Dendritic cell treated with granulocyte-macrophage colony-stimulating factor and Interleukin-4, amounts not matched to agents 40 ng/mL and 50 ng/mL, for 4 days (primary cell): ENCODE measurements around the gene UBE2V1.
"Not testable (repeated sequence)": the region's sequence is repeated elsewhere in the genome, so short reads cannot be mapped to it uniquely, and the experiment has no call there.

Source experiments
- H3K27ac Mint-ChIP-seq: one replicate; pipeline ENCODE4 v1.8.0; 2022; ENCODE audit warnings: mild to moderate bottlenecking, mixed read lengths
- H3K27me3 Mint-ChIP-seq: one replicate; pipeline ENCODE4 v1.8.0; 2022; ENCODE audit warnings: mild to moderate bottlenecking, mixed read lengths
- H3K36me3 Mint-ChIP-seq: one replicate; pipeline ENCODE4 v1.8.0; 2022; ENCODE audit warnings: low read depth, mixed read lengths
- H3K4me1 Mint-ChIP-seq: one replicate; pipeline ENCODE4 v1.8.0; 2022; ENCODE audit warnings: low read depth, mixed read lengths
- H3K4me3 Mint-ChIP-seq: one replicate; pipeline ENCODE4 v1.8.0; 2022; ENCODE audit warnings: mild to moderate bottlenecking, moderate library complexity, mixed read lengths
- H3K9me3 Mint-ChIP-seq: one replicate; pipeline ENCODE4 v1.8.0; 2022; ENCODE audit warnings: mixed read lengths
- intact Hi-C: fragments of 100-400 bp; cut with micrococcal nuclease; formaldehyde crosslinking; loops from one replicate; pipeline ENCODE4 v1.15.0; 2022

The UBE2V1 gene

DNA sequence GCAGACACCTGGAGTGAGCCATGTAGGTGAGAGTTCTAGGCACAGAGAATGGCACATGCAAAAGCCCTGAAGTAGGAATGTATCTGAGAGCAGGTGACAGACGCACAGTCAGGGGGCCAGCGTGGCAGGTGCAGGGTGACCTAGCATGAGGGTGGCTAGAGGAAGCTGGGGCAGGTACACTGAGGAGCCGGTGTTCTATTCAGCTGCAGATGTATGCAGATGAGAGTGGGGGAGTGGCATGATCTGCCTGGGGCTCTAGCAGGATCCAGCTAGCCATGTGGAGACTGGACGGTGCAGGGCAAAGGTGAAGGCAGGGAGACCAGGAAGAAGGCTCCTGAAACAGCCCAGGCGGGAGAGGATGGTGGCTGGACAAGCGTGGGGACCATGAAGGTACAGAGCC, 29.9 kb upstream of the UBE2V1 start:
- peaks cover 71% of the 10 kb centered on the region for H3K36me3 Mint-ChIP-seq
- intact Hi-C loops: no loop called here
- H3K27ac Mint-ChIP-seq: peak overlapping the region; percentile 19
- H3K4me1 Mint-ChIP-seq: peaks cover 77% of the 10 kb centered on the region
- H3K27me3 Mint-ChIP-seq: no peaks in the 10 kb centered on the region
- no peaks in the 10 kb centered on the region for H3K9me3 Mint-ChIP-seq
- H3K4me3 Mint-ChIP-seq: no peak overlapping the region

DNA sequence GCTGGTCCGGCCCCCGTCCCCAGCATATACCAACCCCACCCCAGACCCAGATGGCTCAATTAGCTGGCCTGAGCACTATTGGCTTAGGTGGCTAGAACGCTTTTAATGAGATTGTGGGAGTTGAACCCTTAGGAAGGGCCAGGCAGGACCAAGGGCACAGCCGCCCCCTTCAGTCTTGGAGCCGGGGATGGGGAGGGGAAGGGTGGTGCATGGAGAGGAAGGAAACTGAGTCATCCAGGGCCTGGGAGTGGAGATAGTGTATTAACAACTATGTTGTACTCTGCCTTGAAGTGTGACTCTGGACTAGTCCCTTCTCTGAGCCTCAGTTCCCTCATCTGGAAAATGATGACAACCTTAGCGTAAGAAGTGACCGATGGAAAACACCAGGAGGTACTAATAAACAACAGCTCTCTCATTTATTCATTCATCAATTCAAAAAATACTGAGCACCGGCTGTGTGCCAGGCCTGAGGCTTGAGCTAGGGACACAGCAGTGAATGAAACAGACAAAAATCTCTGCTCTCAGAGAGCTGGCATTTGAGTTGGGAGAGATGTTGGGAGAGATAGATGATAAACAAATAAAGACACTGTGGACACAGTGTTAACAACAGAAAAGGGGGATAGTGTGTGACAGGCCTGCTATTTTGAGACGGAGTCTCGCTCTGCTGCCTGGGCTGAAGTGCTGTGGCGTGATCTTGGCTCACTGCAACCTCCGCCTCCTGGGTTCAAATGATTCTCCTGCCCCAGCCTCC, 29.0 kb upstream of the UBE2V1 start:
- peaks cover 77% of the 10 kb centered on the region for H3K4me1 Mint-ChIP-seq
- intact Hi-C loops: no loop called here
- H3K4me3 Mint-ChIP-seq: no peak overlapping the region
- no peaks in the 10 kb centered on the region for H3K9me3 Mint-ChIP-seq
- no peaks in the 10 kb centered on the region for H3K27me3 Mint-ChIP-seq
- peaks cover 76% of the 10 kb centered on the region for H3K36me3 Mint-ChIP-seq
- no peak overlapping the region for H3K27ac Mint-ChIP-seq

DNA sequence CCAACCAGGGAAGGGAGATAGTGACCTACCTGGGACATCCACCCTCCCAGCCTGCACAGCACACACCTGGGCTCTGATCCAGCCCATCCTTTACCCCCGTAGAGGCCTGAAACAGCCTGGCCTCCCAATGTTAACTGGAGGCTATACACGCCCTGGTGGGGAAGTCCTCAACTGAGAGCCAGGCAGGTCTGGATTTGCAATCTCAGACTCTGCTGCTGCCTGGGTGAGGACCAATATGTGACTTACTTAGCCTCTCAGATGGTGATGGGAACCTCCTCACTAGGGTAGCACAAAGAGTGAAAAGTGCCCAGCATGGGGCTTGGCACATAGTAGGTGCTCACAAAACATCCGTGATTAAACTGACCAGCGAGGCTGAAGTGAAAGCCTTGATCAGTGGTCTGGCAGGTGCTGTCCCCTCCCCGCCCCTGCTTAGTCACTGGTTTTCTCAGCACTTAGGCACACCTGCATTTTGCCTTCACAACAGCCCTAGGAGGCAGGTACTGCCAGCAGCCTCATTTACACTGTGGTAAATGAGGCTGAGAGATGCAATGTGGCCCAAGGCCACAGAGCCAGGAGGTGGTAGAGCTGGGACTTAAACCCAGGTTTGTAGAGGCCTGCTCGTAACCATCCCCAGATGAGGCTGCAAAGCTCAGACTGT, 28.2 kb upstream of the UBE2V1 start:
- Mint-ChIP-seq H3K4me1 (peaks cover 70% of the 10 kb centered on the region), H3K27ac (no peak overlapping the region), H3K36me3 (peaks cover 80% of the 10 kb centered on the region), H3K4me3 (no peak overlapping the region), H3K27me3 (no peaks in the 10 kb centered on the region), H3K9me3 (no peaks in the 10 kb centered on the region)
- intact Hi-C loops: no loop called here

DNA sequence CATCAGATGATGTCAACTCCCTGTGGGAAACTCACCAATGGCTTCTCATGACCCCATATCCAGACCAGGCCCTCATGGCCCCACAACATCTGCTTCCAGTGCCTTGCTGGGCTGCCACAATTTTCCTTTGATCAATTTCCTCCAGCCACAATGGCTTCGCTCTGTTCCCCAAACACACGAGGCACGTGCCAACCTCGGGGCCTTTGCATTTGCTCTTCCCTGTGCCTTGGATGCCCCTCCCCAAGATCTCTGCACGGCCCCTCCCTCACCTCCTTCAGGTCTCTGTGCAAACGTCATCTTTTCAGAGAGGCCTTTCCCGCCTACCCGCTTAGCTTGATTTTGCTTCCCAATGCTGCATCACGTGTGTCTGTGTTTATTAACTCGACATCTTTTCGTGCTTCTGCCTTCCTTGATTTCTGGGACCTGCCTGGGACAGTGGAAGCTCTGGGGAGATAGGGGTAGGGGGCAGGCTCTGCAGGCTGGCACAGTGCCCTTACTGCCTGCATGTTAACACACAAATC, 27.4 kb upstream of the UBE2V1 start:
- H3K4me1 Mint-ChIP-seq: peaks cover 65% of the 10 kb centered on the region
- H3K4me3 Mint-ChIP-seq: no peak overlapping the region
- H3K27ac Mint-ChIP-seq: no peak overlapping the region
- intact Hi-C loops: no loop called here
- no peaks in the 10 kb centered on the region for H3K27me3 Mint-ChIP-seq
- peaks cover 83% of the 10 kb centered on the region for H3K36me3 Mint-ChIP-seq
- no peaks in the 10 kb centered on the region for H3K9me3 Mint-ChIP-seq

DNA sequence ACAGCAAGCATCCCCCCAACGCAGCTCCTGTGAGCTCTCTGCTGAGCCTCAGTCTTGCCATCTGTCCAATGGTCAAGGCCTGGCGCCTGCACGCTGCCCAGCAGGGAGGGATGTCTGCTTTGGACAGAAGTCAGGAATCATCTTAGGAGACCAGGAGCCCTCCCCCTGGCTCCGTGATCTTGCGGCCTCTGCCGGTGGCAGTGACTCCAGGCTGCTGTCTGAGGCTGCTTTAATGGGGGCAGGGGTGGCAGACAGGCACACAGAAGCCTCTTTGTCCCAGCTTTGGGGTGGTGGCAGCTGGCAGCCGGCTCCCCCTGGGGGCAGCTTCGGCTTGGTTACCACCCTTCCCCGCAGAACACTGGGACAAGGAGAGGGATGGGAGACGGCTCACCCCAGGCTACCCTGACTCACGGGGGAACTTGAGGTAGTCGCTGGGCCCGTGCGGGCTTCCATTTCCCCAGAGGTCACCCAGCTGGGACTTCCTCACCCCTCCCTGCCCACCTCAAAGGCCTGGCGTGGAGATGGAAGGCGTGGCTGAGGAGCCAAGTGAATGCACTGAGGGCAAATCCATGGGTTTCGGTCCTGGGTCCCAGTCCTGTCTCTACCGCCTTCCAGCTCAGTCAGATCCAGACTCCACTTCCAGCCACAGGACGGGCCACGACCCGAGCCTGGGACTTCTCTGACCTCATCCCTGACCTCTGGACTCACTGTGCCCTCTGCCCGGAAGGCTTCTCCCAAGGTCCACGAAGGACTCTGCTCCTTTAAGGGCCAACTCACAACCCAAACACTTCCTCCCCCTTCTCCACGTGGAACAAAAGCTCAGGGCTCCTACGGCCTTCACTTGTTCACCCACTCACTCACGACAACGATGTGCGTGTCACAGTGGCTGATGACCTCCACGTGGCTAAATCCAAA, 25.8 kb upstream of the UBE2V1 start:
- no peak overlapping the region for H3K4me3 Mint-ChIP-seq
- H3K27ac Mint-ChIP-seq: peak overlapping the region; percentile 77
- no peaks in the 10 kb centered on the region for H3K27me3 Mint-ChIP-seq
- intact Hi-C loops: no loop called here
- H3K36me3 Mint-ChIP-seq: peaks cover 98% of the 10 kb centered on the region
- no peaks in the 10 kb centered on the region for H3K9me3 Mint-ChIP-seq
- peaks cover 74% of the 10 kb centered on the region for H3K4me1 Mint-ChIP-seq

DNA sequence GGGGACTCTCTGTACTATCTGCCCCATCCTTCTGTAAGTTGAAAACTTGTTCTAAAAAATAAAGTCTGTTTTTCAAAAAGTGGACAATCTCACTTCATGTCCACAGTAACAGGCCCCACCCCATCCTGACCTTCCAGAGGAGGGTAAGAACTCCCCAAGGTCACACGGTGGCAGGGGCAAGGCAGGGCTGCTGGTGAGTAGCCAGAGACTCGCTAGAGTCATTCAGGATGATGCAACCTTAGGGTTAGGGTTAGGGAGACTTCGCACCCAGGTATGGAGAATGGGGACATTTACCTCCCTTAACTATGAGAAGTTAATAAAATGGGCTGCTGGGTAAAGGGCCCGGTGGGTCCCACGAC, 25.1 kb upstream of the UBE2V1 start:
- Mint-ChIP-seq H3K27ac (peak overlapping the region; percentile 77), H3K27me3 (no peaks in the 10 kb centered on the region), H3K9me3 (no peaks in the 10 kb centered on the region), H3K4me1 (peaks cover 76% of the 10 kb centered on the region), H3K4me3 (no peak overlapping the region), H3K36me3 (peaks cover 98% of the 10 kb centered on the region)
- intact Hi-C loops: no loop called here

DNA sequence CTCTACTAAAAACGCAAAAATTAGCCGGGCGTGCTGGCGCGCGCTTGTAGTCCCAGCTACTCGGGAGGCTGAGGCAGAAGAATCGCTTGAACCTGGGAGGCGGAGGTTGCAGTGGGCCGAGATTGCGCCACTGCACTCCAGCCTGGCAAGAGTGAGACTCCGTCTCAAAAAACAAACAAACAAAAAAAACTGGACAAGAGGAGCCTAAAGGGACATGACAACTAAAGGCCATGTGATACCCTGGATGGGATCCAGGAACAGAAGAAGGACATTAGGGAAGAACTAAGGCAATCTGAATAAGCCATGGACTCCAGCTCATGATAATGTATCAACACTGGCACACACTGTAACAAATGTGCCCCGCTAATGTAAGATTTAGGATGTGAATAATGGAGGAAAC, 24.8 kb upstream of the UBE2V1 start:
- H3K9me3 Mint-ChIP-seq, H3K27me3 Mint-ChIP-seq, H3K4me3 Mint-ChIP-seq, intact Hi-C loops: not testable (repeated sequence)
- peaks cover 74% of the 10 kb centered on the region for H3K4me1 Mint-ChIP-seq
- peak overlapping the region; percentile 77 for H3K27ac Mint-ChIP-seq
- peaks cover 98% of the 10 kb centered on the region for H3K36me3 Mint-ChIP-seq

DNA sequence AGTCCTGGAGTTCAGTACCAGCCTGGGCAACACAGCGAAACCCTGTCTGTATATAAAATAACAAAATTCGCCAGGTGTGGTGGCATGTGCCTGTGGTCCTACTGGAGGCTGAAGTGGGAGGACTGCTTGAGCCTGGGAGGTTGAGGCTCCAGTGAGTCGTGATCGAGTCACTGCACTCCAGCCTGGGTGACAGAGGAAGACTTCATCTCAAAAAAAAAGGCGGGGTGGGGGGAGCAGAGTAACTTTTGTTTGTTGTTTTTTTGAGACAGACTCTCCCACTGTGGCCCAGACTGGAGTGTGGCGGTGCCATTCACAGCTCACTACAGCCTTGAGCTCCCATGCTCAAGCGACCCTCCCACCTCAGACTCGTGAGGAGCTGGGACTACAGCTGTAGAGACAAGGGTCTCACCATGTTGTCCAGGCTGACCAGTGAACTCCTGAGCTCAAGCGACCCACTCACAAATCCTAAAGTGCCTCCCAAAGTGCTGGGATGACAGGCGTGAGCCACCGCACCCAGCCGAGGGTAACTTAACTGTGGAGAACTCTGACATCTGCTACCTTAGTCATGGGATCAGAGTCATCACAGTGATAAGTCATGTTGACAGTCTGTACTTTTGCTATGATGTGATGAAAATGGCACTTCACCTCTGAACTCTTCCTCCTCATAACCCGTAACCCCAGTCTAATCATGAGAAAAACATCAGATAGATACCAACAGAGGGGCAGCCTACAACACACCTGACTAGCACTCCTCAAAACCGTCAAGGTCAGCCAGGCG, 24.1 kb upstream of the UBE2V1 start:
- Mint-ChIP-seq H3K4me3 (no peak overlapping the region), H3K36me3 (peaks cover 98% of the 10 kb centered on the region), H3K4me1 (peaks cover 73% of the 10 kb centered on the region), H3K27me3 (no peaks in the 10 kb centered on the region), H3K9me3 (no peaks in the 10 kb centered on the region), H3K27ac (peak overlapping the region; percentile 77)
- intact Hi-C loops: no loop called here

DNA sequence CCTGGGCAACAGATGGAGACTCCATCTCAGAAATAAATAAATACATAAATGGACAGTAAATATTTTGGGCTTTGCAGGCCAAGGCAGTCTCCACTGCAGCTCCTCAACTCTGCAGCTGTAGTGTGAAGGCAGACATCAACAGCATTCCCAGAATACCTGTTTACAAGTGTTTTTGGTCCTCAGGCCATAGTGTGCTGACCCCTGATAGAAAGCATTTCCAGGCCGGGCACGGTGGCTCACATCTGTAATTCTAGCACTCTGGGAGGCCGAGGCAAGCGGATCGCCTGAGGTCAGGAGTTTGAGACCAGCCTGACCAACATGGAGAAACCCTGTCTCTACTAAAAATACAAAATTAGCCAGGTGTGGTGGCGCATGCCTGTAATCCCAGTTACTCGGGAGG, 22.2 kb upstream of the UBE2V1 start:
- H3K9me3 Mint-ChIP-seq, H3K4me3 Mint-ChIP-seq, H3K27me3 Mint-ChIP-seq, H3K27ac Mint-ChIP-seq, intact Hi-C loops: not testable (repeated sequence)
- Mint-ChIP-seq H3K4me1 (peaks cover 69% of the 10 kb centered on the region), H3K36me3 (peaks cover 98% of the 10 kb centered on the region)

DNA sequence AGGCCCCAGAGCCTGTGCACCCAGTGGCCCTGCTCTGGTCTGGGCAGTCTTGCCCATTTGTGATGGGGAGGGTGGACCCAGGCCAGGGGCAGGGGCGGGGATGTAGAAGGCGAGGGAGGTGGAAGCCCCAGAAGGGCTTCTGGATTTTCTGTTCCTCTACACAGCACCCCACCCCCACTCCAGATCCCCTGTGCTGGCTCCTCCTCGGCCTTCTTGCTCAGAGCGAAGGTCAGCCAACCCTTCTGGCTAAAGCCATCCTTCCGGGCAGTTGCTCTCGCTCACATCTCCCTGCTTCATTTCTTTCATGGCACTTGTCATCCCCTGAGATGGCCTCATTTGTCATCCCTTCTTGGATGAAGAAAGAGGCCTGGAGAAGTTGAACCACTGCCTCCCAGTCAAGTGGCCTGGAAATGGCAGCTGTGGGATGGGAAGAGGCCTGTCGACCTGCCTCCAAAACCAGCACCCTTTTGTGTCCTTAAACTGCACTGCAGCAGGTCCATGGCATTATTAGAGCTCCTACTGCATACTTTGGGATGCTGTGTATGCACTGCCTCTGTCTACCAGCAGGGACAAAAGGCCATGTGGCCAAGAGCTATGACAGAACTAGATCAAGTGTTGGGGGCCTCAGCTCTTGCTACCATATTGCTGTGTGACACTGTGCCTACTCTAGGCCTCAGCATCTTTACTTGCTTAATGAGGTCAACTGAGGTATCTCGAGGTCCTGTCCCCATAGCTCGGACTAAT, 20.7 kb upstream of the UBE2V1 start:
- Mint-ChIP-seq H3K27ac (no peak overlapping the region), H3K4me3 (no peak overlapping the region), H3K9me3 (no peaks in the 10 kb centered on the region), H3K36me3 (peaks cover 98% of the 10 kb centered on the region), H3K4me1 (peaks cover 57% of the 10 kb centered on the region), H3K27me3 (no peaks in the 10 kb centered on the region)
- intact Hi-C loops: no loop called here

DNA sequence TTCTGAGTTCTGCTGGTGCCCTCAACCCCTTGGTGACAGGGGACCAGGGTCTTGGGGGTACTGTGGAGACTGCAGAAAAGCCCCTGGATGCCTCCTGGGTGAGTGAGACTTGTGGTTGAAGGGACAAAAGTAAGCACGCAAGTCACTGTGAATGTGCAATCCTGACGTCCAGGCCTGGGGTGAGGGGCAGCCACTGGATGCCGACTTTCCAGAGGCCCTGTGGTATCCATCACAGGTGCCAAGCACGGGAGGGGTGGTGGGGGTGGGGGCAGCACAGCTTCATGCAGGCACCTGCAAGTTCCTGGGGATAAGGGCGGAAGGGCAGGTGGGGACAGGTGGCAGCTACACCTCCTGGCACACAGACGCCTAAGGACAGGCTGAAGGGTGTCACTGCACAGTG, 20.1 kb upstream of the UBE2V1 start:
- Mint-ChIP-seq H3K9me3 (no peaks in the 10 kb centered on the region), H3K27ac (no peak overlapping the region), H3K27me3 (no peaks in the 10 kb centered on the region), H3K36me3 (peaks cover 98% of the 10 kb centered on the region), H3K4me3 (no peak overlapping the region), H3K4me1 (peaks cover 51% of the 10 kb centered on the region)
- intact Hi-C loops: no loop called here

DNA sequence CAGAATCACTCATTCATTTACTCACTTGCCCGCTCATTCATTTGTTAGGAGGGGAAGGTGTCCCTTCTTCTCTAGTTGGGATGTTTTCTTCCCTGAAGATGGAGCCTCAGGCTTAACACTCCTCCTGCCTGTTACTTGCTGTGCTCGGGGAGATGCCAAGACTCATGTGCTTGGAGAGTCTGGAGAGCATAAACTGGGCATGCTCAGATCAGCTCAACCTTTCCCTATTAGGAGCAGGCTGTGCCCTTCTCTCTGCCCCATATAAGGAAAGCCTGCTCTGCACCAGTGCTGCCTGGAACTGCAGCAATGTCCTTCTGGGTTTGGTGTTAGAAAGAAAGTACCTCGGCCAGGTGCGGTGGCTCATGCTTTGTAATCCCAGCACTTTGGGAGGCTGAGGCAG, 18.0 kb upstream of the UBE2V1 start:
- no peaks in the 10 kb centered on the region for H3K9me3 Mint-ChIP-seq
- peaks cover 97% of the 10 kb centered on the region for H3K36me3 Mint-ChIP-seq
- no peaks in the 10 kb centered on the region for H3K27me3 Mint-ChIP-seq
- no peak overlapping the region for H3K4me3 Mint-ChIP-seq
- peaks cover 56% of the 10 kb centered on the region for H3K4me1 Mint-ChIP-seq
- intact Hi-C loops: no loop called here
- peak overlapping the region; percentile 20 for H3K27ac Mint-ChIP-seq

DNA sequence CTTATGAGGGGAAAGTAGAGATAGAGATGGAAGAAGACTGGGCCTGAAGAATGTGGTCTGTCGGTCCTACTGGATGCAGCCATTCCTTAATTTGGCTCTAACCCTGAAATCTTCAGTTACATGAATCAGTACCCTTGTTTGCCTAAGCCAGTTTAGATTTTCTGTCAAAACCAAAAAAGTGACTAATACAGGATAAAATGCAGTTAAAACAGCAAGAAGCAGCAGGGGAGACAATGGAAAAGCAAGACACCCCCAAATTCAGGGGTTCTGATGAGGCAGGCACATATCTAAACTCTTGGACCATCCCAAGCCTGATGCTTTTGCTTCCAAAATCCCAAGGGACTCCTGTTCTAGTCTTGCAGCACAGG, 17.4 kb upstream of the UBE2V1 start:
- Mint-ChIP-seq H3K27me3 (no peaks in the 10 kb centered on the region), H3K9me3 (no peaks in the 10 kb centered on the region), H3K36me3 (peaks cover 97% of the 10 kb centered on the region), H3K27ac (no peak overlapping the region), H3K4me3 (no peak overlapping the region), H3K4me1 (peaks cover 56% of the 10 kb centered on the region)
- intact Hi-C loops: no loop called here
